ENCODE results near the gene NOP10.

The NOP10 gene

GRCh38 chr15:34297059-34297458, 45.9 kb downstream of the NOP10 start:
- H3K4me3 Mint-ChIP-seq = no peak overlapping the region
- H3K9me3 Mint-ChIP-seq = peaks cover 5% of the 10 kb centered on the region
- TF ChIP-seq CTCF (IDR thresholded peaks at IDR 0.05) = no peak
- peaks cover under 1% of the 10 kb centered on the region for H3K27me3 Mint-ChIP-seq (ENCODE audit: low read depth, poor library complexity)
- no peak for DNase-seq
- peaks cover 8% of the 10 kb centered on the region for H3K36me3 Mint-ChIP-seq (ENCODE audit: low read depth)
- H3K4me1 Mint-ChIP-seq = no peaks in the 10 kb centered on the region
- H3K27ac Mint-ChIP-seq = no peak overlapping the region

GRCh38 chr15:34292621-34293020, 50.3 kb downstream of the NOP10 start:
- Mint-ChIP-seq H3K9me3 (peaks cover 36% of the 10 kb centered on the region), H3K27me3 (ENCODE audit: low read depth, poor library complexity) (peaks cover 16% of the 10 kb centered on the region), H3K4me1 (no peaks in the 10 kb centered on the region), H3K27ac (no peak overlapping the region), H3K36me3 (ENCODE audit: low read depth) (peaks cover 26% of the 10 kb centered on the region), H3K4me3 (no peak overlapping the region)
- no peak for DNase-seq
- TF ChIP-seq CTCF (IDR thresholded peaks at IDR 0.05) = no peak

Data from nephron progenitor cell (in vitro differentiated cells).